Measurements from ENCODE around the gene CAMKK1. TPM values are rescaled to one million over a fixed set of nuclear protein-coding genes. Genes with fewer than 3 reads are reported as not detected.
A peak's percentile ranks its signal among the peaks of the same experiment; 100 is the strongest.

The CAMKK1 gene
- total RNA-seq, 1 experiment from 2014 or later: 1.7 TPM

DNA sequence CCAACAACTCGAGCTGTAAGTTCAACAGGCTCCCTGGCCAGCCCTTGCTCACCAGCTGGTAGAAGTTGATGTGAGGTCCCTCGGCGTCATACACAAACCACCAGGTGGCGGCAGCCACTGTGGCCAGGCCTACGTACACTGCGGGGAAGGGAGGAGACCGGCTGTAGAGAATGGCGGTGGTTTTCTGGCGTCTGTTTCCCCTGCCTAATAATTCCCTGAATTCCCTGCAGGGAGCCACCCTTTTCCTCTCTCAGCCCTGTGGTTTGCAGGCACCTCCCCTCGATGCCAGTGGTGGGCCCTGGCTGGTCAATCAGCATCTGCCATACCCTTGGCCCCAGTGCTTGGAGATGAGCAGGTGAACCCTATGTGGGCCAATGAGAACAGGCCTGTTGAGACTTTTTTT lies 42.3 kb upstream of the CAMKK1 start:
- peak; percentile 73 for DNase-seq
- no peak overlapping the region for H3K4me3 Mint-ChIP-seq (ENCODE audit: low read depth, unreplicated experiment)

DNA sequence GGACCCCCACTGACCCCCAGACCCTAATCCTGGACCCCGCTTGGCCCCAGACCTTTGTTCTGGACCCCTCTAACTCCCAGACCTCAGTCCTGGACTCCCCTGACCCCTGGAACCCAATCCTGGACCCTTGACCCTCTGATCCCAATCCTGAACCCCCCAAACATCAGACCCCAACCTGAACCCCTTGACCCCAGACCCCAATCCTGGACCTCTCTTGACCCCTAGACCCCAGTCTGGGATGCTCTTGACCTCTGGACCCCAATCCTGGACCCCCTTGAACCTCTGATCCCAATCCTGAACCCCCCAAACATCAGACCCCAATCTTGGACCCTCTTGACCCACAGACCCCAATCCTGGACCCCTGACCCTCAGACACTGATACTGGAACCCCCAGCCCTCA lies 36.9 kb upstream of the CAMKK1 start:
- Mint-ChIP-seq H3K27me3 (ENCODE audit: unreplicated experiment) (no peaks in the 10 kb centered on the region), H3K36me3 (ENCODE audit: insufficient read depth, unreplicated experiment) (no peaks in the 10 kb centered on the region), H3K9me3 (ENCODE audit: low read depth, unreplicated experiment) (no peaks in the 10 kb centered on the region), H3K4me3 (ENCODE audit: low read depth, unreplicated experiment) (no peak overlapping the region), H3K27ac (ENCODE audit: unreplicated experiment) (no peak overlapping the region), H3K4me1 (ENCODE audit: low read depth, unreplicated experiment) (no peaks in the 10 kb centered on the region)
- BruUV-seq (replicated peaks): no TSS peak
- intact Hi-C loops (cut with micrococcal nuclease; ENCODE audit: unreplicated experiment): no loop called here
- CTCF ChIA-PET: no interaction called here
- TF ChIP-seq, protein P1, sequence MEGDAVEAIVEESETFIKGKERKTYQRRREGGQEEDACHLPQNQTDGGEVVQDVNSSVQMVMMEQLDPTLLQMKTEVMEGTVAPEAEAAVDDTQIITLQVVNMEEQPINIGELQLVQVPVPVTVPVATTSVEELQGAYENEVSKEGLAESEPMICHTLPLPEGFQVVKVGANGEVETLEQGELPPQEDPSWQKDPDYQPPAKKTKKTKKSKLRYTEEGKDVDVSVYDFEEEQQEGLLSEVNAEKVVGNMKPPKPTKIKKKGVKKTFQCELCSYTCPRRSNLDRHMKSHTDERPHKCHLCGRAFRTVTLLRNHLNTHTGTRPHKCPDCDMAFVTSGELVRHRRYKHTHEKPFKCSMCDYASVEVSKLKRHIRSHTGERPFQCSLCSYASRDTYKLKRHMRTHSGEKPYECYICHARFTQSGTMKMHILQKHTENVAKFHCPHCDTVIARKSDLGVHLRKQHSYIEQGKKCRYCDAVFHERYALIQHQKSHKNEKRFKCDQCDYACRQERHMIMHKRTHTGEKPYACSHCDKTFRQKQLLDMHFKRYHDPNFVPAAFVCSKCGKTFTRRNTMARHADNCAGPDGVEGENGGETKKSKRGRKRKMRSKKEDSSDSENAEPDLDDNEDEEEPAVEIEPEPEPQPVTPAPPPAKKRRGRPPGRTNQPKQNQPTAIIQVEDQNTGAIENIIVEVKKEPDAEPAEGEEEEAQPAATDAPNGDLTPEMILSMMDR (IDR thresholded peaks at IDR 0.05; ENCODE audit: unreplicated experiment): no peak
- DNase-seq: no peak

More for the DNA sequence above, 42.3 kb upstream of the CAMKK1 start:
- H3K27ac Mint-ChIP-seq (ENCODE audit: unreplicated experiment): no peak overlapping the region
- no peaks in the 10 kb centered on the region for H3K9me3 Mint-ChIP-seq (ENCODE audit: low read depth, unreplicated experiment)
- H3K36me3 Mint-ChIP-seq (ENCODE audit: insufficient read depth, unreplicated experiment): no peaks in the 10 kb centered on the region
- intact Hi-C loops (cut with micrococcal nuclease; ENCODE audit: unreplicated experiment): loop anchor here (2.0 kb wide), 1 partner anchor 70 kb away; no protein-coding TSS in a partner anchor
- no peaks in the 10 kb centered on the region for H3K4me1 Mint-ChIP-seq (ENCODE audit: low read depth, unreplicated experiment)
- no TSS peak for BruUV-seq (replicated peaks)
- TF ChIP-seq, protein P1 (IDR thresholded peaks at IDR 0.05; ENCODE audit: unreplicated experiment): peak; percentile 48
- CTCF ChIA-PET: interaction anchor here (0.6 to 1.0 kb wide), 3 partner anchors 13 to 77 kb away, joined by 3 to 4 read pairs (median 4); no protein-coding TSS in a partner anchor
- no peaks in the 10 kb centered on the region for H3K27me3 Mint-ChIP-seq (ENCODE audit: unreplicated experiment)

DNA sequence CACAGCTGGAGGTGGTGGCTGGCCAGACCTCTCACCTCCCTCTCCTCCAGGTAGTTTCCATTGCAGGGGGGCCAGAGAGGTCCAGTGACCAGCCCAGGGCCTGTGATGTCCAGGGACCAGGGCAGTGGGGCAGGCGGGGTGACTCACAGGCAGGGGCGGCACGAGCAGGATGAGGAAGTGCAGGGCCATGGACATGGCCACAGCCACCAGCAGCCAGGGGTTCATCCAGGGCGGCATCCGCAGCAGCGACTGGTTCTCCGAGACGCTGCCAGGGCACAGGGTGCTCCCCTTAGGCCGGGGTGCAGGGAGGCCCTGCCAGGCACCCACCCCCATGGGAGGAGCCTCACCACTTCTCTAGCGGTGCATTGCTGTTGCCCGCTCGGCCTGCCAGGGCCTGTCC lies 36.3 kb upstream of the CAMKK1 start:
- Mint-ChIP-seq H3K36me3 (ENCODE audit: insufficient read depth, unreplicated experiment) (no peaks in the 10 kb centered on the region), H3K4me1 (ENCODE audit: low read depth, unreplicated experiment) (no peaks in the 10 kb centered on the region), H3K27ac (ENCODE audit: unreplicated experiment) (no peak overlapping the region), H3K9me3 (ENCODE audit: low read depth, unreplicated experiment) (no peaks in the 10 kb centered on the region), H3K27me3 (ENCODE audit: unreplicated experiment) (no peaks in the 10 kb centered on the region), H3K4me3 (ENCODE audit: low read depth, unreplicated experiment) (no peak overlapping the region)
- intact Hi-C loops (cut with micrococcal nuclease; ENCODE audit: unreplicated experiment): no loop called here
- TF ChIP-seq, protein P1 (IDR thresholded peaks at IDR 0.05; ENCODE audit: unreplicated experiment): no peak
- DNase-seq: no peak
- CTCF ChIA-PET: no interaction called here
- BruUV-seq (replicated peaks): no TSS peak

DNA sequence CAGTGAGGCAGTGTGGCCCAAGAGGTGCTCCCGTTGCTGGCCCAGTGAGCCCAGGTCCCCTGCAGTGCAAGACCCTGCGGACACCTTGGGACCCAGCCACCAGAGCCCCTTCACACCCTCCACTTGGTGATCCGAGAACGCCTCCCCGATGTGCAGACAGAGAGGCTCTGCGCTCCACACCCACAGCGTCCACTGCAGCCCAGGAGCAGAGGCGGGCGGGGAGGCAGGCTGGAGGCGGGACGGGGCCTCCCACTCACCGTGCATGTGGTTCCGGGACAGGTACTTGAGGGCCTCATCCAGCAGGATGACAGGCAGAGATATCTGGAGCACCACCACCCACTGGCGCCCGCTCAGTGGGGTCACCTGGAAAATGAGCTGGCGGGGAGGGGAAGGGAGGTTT lies 35.6 kb upstream of the CAMKK1 start:
- no peaks in the 10 kb centered on the region for H3K9me3 Mint-ChIP-seq (ENCODE audit: low read depth, unreplicated experiment)
- no peaks in the 10 kb centered on the region for H3K36me3 Mint-ChIP-seq (ENCODE audit: insufficient read depth, unreplicated experiment)
- DNase-seq: no peak
- no TSS peak for BruUV-seq (replicated peaks)
- no peaks in the 10 kb centered on the region for H3K27me3 Mint-ChIP-seq (ENCODE audit: unreplicated experiment)
- H3K4me3 Mint-ChIP-seq (ENCODE audit: low read depth, unreplicated experiment): no peak overlapping the region
- H3K4me1 Mint-ChIP-seq (ENCODE audit: low read depth, unreplicated experiment): no peaks in the 10 kb centered on the region
- intact Hi-C loops (cut with micrococcal nuclease; ENCODE audit: unreplicated experiment): no loop called here
- TF ChIP-seq, protein P1 (IDR thresholded peaks at IDR 0.05; ENCODE audit: unreplicated experiment): no peak
- CTCF ChIA-PET: no interaction called here
- H3K27ac Mint-ChIP-seq (ENCODE audit: unreplicated experiment): no peak overlapping the region
